ENCODE measurements around the gene GPD2. TPM values are rescaled to one million over a fixed set of nuclear protein-coding genes. Genes with fewer than 3 reads are reported as not detected.

Gene GPD2
- total and polyA plus RNA-seq, 11 donors: 3.5 to 24.8 (median 14.1) TPM

GRCh38 chr2:156592809-156593593 lies 156.8 kb downstream of the GPD2 start:
- no peaks in the 10 kb centered on the region for H3K36me3 ChIP-seq
- H3K27me3 ChIP-seq: no peaks in the 10 kb centered on the region
- no peak for DNase-seq
- no peak for TF ChIP-seq POLR2A (IDR thresholded peaks at IDR 0.05)
- TF ChIP-seq, protein P1, sequence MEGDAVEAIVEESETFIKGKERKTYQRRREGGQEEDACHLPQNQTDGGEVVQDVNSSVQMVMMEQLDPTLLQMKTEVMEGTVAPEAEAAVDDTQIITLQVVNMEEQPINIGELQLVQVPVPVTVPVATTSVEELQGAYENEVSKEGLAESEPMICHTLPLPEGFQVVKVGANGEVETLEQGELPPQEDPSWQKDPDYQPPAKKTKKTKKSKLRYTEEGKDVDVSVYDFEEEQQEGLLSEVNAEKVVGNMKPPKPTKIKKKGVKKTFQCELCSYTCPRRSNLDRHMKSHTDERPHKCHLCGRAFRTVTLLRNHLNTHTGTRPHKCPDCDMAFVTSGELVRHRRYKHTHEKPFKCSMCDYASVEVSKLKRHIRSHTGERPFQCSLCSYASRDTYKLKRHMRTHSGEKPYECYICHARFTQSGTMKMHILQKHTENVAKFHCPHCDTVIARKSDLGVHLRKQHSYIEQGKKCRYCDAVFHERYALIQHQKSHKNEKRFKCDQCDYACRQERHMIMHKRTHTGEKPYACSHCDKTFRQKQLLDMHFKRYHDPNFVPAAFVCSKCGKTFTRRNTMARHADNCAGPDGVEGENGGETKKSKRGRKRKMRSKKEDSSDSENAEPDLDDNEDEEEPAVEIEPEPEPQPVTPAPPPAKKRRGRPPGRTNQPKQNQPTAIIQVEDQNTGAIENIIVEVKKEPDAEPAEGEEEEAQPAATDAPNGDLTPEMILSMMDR (IDR thresholded peaks at IDR 0.05): no peak
- H3K9me3 ChIP-seq: no peaks in the 10 kb centered on the region
- no peak overlapping the region for H3K4me3 ChIP-seq
- intact Hi-C loops (cut with DNase I): loop anchor here in 5 of 10 donors (5.0 to 10.0 kb wide), 7 partner anchors 299 to 1218 kb away; no protein-coding TSS in a partner anchor
- 79 to 82% (median 80%) methylated on average over 8 of the region's 8 CpGs for WGBS, 4 donors
- H3K27ac ChIP-seq: no peak overlapping the region
- peaks cover 0 to 7% (median 0%) of the 10 kb centered on the region in 12 donors for H3K4me1 ChIP-seq
- ATAC-seq: no peak

DNA sequence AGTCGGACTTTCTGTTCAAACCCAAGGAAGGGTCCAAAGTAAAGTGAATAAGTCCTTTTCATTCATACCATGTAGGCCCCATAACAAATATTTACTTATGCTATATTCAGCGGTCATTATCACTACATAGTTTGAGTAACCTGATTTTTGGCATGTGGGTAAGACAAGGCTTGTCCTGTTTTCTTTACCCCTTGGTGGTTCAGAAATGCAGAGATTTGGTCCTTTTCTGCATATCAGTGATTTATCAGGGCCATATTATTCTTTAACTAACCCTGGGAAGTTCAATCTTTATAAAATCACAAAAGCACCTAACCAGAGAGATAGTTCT lies 157.4 kb downstream of the GPD2 start:
- intact Hi-C loops (cut with DNase I): loop anchor here in 5 of 10 donors (5.0 to 10.0 kb wide), 7 partner anchors 299 to 1219 kb away; no protein-coding TSS in a partner anchor
- no peak overlapping the region for H3K27ac ChIP-seq
- TF ChIP-seq POLR2A (IDR thresholded peaks at IDR 0.05): no peak
- TF ChIP-seq, protein P1 (IDR thresholded peaks at IDR 0.05): no peak

DNA sequence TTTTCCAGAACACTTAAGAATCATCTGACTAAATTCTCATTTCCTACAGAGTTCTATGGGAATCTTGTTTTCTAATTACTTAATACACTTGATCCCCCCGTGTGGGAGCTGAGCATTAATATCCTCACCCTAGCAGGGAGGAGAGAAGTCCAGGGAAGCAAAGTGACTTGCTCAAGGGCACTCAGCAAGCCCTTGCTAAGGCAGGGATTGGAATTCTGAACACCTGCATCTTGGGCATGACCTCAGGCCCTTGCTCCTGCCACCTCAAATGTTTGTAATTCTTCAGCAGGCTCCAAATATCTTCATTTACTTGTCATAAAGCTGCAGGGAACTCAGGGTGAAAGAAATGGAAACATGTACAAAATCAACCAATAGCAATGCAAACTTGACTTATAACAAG lies 162.4 kb downstream of the GPD2 start:
- no peak for ATAC-seq
- no peak overlapping the region for H3K27ac ChIP-seq
- 35 to 63% (median 48%) methylated on average over 1 of the region's 1 CpG for WGBS, 4 donors
- TF ChIP-seq POLR2A (IDR thresholded peaks at IDR 0.05): no peak
- TF ChIP-seq, protein P1 (IDR thresholded peaks at IDR 0.05): no peak
- H3K36me3 ChIP-seq: no peaks in the 10 kb centered on the region
- intact Hi-C loops (cut with DNase I): loop anchor here in 3 of 10 donors (10.0 kb wide), 4 partner anchors 404 to 1224 kb away; no protein-coding TSS in a partner anchor
- no peaks in the 10 kb centered on the region for H3K4me1 ChIP-seq
- no peak for DNase-seq
- H3K27me3 ChIP-seq: no peaks in the 10 kb centered on the region
- no peaks in the 10 kb centered on the region for H3K9me3 ChIP-seq
- H3K4me3 ChIP-seq: no peak overlapping the region

More for the DNA sequence above, 157.4 kb downstream of the GPD2 start:
- no peaks in the 10 kb centered on the region for H3K27me3 ChIP-seq
- no peak for DNase-seq
- no peaks in the 10 kb centered on the region for H3K9me3 ChIP-seq
- WGBS, 4 donors: 78 to 89% (median 88%) methylated on average over 2 of the region's 2 CpGs
- no peak for ATAC-seq
- H3K36me3 ChIP-seq: no peaks in the 10 kb centered on the region
- H3K4me3 ChIP-seq: no peak overlapping the region
- peaks cover 0 to 7% (median 0%) of the 10 kb centered on the region in 12 donors for H3K4me1 ChIP-seq

- H3K9me3 ChIP-seq: no peaks in the 10 kb centered on the region
- H3K36me3 ChIP-seq: no peaks in the 10 kb centered on the region
- DNase-seq: no peak
- H3K4me1 ChIP-seq: no peaks in the 10 kb centered on the region
- no peaks in the 10 kb centered on the region for H3K27me3 ChIP-seq
- WGBS, 4 donors: 86 to 91% (median 90%) methylated on average over 3 of the region's 3 CpGs
- H3K27ac ChIP-seq: no peak overlapping the region
- ATAC-seq: no peak
- H3K4me3 ChIP-seq: no peak overlapping the region
- TF ChIP-seq, protein P1 (IDR thresholded peaks at IDR 0.05): no peak
- no peak for TF ChIP-seq POLR2A (IDR thresholded peaks at IDR 0.05)
- intact Hi-C loops (cut with DNase I): no loop called here
Observed at GRCh38 chr2:156600196-156600595, 164.0 kb downstream of the GPD2 start.

All from heart left ventricle (tissue), 16 donors.